Measurements from ENCODE around the gene SH3TC2. TPM values are rescaled to one million over a fixed set of nuclear protein-coding genes. Genes with fewer than 3 reads are reported as not detected.

SH3TC2 gene
- polyA plus RNA-seq, 1 experiment: 1.3 TPM

- Histone ChIP-seq H3K9me3 (ENCODE audit: control insufficient read depth, insufficient read depth, low read length) (no peaks in the 10 kb centered on the region), H3K4me3 (ENCODE audit: low read depth, low read length) (no peak overlapping the region), H3K27ac (ENCODE audit: low read depth, low read length) (no peak overlapping the region), H3K27me3 (ENCODE audit: control insufficient read depth, insufficient read depth, low read length) (no peaks in the 10 kb centered on the region)
- ChIA-PET CTCF (interaction anchor here (1.3 to 4.3 kb wide), 6 partner anchors 10 to 315 kb away, joined by 3 to 35 read pairs (median 7); no protein-coding TSS in a partner anchor), POLR2A (no interaction called here)
- DNase-seq (ENCODE audit: low read depth, low spot score): no peak
- TF ChIP-seq CTCF (IDR thresholded peaks at IDR 0.05; ENCODE audit: low read depth, low read length): no peak
Measured at GRCh38 chr5:149046196-149046829, 16.5 kb downstream of the SH3TC2 start.

- POLR2A ChIA-PET: interaction anchor here (0.7 kb wide), 1 partner anchor 90 kb away, joined by 3 read pairs; no protein-coding TSS in a partner anchor
- Histone ChIP-seq H3K27ac (ENCODE audit: low read depth, low read length) (no peak overlapping the region), H3K9me3 (ENCODE audit: control insufficient read depth, insufficient read depth, low read length) (no peaks in the 10 kb centered on the region), H3K27me3 (ENCODE audit: control insufficient read depth, insufficient read depth, low read length) (no peaks in the 10 kb centered on the region), H3K4me3 (ENCODE audit: low read depth, low read length) (no peak overlapping the region)
- no peak for DNase-seq (ENCODE audit: low read depth, low spot score)
- no peak for TF ChIP-seq CTCF (IDR thresholded peaks at IDR 0.05; ENCODE audit: low read depth, low read length)
- CTCF ChIA-PET: interaction anchor here (0.7 to 4.3 kb wide), 6 partner anchors 9 to 314 kb away, joined by 3 to 35 read pairs (median 4); no protein-coding TSS in a partner anchor
Measured at GRCh38 chr5:149045089-149045460, 17.8 kb downstream of the SH3TC2 start.

GRCh38 chr5:149044453-149045088 is 18.3 kb downstream of the SH3TC2 start:
- Histone ChIP-seq H3K27ac (ENCODE audit: low read depth, low read length) (no peak overlapping the region), H3K9me3 (ENCODE audit: control insufficient read depth, insufficient read depth, low read length) (no peaks in the 10 kb centered on the region), H3K4me3 (ENCODE audit: low read depth, low read length) (no peak overlapping the region), H3K27me3 (ENCODE audit: control insufficient read depth, insufficient read depth, low read length) (no peaks in the 10 kb centered on the region)
- TF ChIP-seq CTCF (IDR thresholded peaks at IDR 0.05; ENCODE audit: low read depth, low read length): no peak
- CTCF ChIA-PET: interaction anchor here (0.7 to 4.3 kb wide), 7 partner anchors 9 to 314 kb away, joined by 3 to 35 read pairs (median 5); no protein-coding TSS in a partner anchor
- no peak for DNase-seq (ENCODE audit: low read depth, low spot score)
- POLR2A ChIA-PET: interaction anchor here (0.7 kb wide), 1 partner anchor 90 kb away, joined by 3 read pairs; no protein-coding TSS in a partner anchor

GRCh38 chr5:149043641-149044040 is 19.2 kb downstream of the SH3TC2 start:
- H3K9me3 ChIP-seq (ENCODE audit: control insufficient read depth, insufficient read depth, low read length): no peaks in the 10 kb centered on the region
- ChIA-PET CTCF (interaction anchor here (0.6 to 4.3 kb wide), 5 partner anchors 8 to 312 kb away, joined by 3 to 35 read pairs (median 4); no protein-coding TSS in a partner anchor), POLR2A (no interaction called here)
- no peaks in the 10 kb centered on the region for H3K27me3 ChIP-seq (ENCODE audit: control insufficient read depth, insufficient read depth, low read length)
- no peak for TF ChIP-seq CTCF (IDR thresholded peaks at IDR 0.05; ENCODE audit: low read depth, low read length)
- no peak for DNase-seq (ENCODE audit: low read depth, low spot score)
- H3K27ac ChIP-seq (ENCODE audit: low read depth, low read length): no peak overlapping the region
- H3K4me3 ChIP-seq (ENCODE audit: low read depth, low read length): no peak overlapping the region

GRCh38 chr5:149042865-149043264 is 20.0 kb downstream of the SH3TC2 start:
- Histone ChIP-seq H3K27me3 (ENCODE audit: control insufficient read depth, insufficient read depth, low read length) (no peaks in the 10 kb centered on the region), H3K9me3 (ENCODE audit: control insufficient read depth, insufficient read depth, low read length) (no peaks in the 10 kb centered on the region), H3K27ac (ENCODE audit: low read depth, low read length) (no peak overlapping the region), H3K4me3 (ENCODE audit: low read depth, low read length) (no peak overlapping the region)
- ChIA-PET POLR2A (no interaction called here), CTCF (interaction anchor here (0.6 to 4.3 kb wide), 5 partner anchors 7 to 312 kb away, joined by 3 to 35 read pairs (median 4); no protein-coding TSS in a partner anchor)
- no peak for TF ChIP-seq CTCF (IDR thresholded peaks at IDR 0.05; ENCODE audit: low read depth, low read length)
- DNase-seq (ENCODE audit: low read depth, low spot score): no peak

Measured in AG04450 (cell line).